ENCODE results near the gene ZBTB3.
"Not testable (repeated sequence)": the region's sequence is repeated elsewhere in the genome, so short reads cannot be mapped to it uniquely, and the experiment has no call there.

Gene ZBTB3

DNA sequence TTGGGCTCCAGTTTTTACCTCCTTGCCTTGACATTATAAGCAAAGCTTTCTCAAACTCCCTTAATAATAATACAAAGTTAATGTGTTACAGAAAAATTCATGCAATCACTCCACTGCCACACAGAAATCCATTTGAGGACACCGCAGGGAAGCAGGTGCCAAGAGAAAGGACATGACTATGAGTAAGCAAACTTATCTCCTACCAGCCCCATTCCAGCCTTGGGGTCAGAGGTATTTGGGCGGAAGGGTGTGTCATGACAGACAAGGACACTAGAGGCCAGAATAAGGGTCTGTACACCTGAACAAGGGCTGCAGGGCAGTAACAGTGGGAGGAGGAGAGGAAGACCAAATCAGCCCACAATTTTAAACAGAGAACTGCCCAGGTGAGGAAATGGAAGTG, 40.6 kb downstream of the ZBTB3 start:
- no peak for DNase-seq

DNA sequence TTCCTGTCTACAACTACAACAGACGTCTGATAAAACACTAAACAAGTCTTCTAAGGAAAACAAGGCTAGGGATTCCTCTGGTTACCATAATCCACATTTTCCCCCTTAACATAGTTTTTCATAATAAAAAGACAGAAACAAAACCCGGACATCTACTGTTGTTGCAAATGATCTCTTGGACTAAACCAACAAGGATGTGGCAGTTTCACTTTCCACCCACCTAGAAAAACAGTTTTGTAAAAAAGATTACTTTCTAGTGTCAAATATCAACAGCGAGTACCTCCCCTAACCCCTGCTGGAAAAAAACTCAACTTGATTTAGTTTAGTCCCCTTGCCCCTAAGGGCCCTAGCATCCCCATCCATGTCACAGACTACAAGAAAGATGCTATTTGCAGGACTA, 41.1 kb downstream of the ZBTB3 start:
- DNase-seq, result no peak

DNA sequence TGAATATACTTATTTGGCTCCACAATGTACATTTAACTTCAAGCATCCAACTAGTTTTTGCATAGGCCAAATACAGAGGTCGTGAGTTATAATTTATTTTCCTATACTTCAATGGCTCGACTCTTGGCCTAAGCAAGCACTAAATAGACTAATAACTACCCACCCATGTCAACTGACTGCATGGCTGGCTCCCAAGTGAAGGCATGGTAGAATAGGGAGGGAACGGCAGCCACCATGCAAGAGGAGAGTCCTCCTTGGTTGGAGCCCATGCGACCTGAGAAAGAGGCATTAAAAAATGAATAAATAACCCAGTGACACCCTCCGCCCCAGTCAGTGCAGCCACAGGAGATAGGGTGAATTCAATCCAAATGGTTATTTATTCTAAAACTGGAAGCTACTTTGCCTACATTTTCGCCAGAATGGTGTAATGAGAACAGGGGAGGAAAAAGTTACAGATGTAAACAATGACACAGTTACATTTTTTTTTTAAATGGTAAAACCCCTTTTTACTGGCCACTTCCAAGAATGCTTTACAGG, 41.6 kb downstream of the ZBTB3 start:
- no peak for DNase-seq

DNA sequence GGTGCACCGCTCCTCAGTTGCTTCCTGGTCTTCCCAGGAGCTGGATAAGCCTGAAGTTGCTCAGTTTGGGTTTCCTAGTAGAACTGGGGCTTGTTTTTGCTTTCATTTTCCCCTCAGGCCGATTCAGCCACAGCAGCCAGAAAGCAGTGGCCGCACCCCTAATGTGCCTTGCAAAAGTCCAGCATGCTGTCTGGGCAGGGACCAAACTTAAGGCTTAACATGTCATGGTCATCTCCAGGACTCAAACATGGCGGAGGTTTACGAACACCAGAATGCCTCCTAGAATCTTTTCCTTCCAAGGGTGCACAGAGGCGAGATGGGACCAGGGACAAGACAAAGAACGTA, 44.0 kb downstream of the ZBTB3 start:
- DNase-seq, result peak in 1 of 2 experiments; percentile 13

DNA sequence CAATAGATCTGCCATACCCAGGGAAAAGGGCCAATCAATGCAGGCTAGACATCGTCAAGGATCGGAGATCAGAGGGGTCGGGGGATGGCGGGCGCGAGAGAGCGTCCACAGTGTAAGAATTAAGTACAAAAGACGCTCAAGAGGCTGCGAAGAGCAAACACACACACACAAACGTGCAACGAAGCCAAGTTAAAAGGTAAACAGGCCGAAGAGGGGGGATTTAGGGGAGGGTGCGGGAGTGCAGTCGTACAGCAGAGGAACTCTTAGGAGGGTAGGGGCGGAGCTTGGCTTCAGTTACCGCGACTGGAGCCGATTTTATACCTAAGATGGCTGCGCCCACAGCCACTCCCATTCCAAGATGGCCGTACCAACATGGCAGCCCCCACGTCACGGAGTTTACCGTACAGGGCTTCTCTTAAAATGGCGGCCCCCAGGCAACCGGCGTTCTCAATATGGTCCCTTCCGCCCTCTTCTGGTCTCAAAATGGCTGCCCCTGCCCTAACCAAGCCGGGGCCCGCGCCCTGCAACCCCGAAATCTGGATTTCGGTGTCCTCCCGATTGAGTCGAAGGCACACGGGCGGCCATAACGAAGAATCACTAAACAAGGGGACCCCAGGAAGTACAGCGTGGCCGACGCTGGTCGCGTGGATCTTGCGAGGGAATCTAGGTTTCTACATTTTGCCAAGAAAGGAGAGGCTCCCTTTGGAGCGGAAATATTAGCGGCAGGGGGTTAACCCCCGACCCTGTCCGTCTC, 44.5 kb downstream of the ZBTB3 start:
- peak; percentile 93 to 97 for DNase-seq

DNA sequence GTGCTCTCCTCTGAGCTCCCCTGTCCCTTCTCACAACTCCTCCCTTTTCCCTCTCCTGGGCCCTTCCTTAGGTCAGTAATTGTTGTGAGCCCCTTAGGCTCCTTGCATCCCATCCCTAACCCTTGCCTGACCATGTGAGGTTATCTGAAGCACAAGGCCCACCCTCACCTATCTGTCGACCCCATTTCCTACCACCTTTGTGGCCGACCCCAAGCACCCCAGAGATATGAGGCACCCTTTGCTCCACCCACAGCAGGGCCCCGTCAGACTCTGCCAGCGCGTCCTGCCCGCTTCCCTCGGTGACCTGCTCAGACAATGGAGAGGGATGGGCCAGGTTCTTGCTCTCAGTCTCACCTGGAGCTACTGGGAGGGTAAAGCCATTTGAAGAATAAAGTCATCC, 45.2 kb downstream of the ZBTB3 start:
- DNase-seq, result no peak

DNA sequence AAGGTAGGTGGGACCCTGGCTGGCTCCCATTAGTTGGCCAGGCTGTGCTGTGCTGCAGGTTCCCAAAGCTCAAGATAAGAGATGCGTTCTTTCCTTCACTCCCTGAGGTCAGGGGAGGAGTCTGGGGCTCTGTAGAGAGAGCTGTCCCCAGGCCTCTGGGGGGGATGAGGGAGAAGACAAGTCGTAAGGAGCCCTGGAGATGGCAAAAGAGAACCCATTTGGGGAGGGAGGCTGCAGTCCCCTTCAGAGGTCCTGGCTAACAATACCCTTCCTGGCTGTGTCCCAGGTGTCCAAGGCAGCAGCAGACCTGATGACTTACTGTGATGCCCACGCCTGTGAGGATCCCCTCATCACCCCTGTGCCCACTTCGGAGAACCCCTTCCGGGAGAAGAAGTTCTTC, 45.6 kb downstream of the ZBTB3 start:
- DNase-seq, result no peak

DNA sequence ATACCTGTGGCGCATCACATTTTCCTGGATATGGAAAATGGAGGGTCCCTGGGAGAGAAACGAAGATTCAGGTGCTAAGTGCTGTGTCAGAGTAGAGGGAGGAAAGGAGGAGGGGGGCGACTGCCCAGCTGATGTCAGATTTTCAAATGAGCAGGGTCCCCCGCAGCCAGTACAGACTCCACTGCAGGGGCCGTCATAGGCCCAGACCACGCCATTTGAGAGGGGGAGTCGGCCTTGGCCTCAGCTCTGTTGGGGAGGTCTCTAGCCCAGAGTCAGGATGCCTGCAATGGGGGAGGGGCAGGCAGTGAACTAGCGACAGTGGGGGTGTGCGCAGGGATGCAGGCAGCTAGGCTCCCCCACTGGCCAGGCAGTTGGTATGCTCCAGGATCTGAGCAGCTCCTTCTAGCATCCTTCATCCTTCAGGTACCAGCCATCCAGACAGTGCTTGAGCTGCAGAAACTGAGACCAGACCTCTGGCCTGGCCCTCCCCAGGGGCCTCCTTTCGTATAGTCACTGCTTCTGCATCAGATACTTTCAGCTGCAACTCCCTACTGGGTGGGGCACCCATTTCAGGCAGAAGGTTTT, 46.6 kb downstream of the ZBTB3 start, which contains the start of the genes BSCL2 and GNG3:
Gene BSCL2 (minus strand): TSS at position 148 of the 585 bp plus-strand sequence. CDS start 229 bp downstream, outside the sequence.
Gene GNG3 (plus strand): TSS at position 400 of the 585 bp plus-strand sequence. CDS start 620 bp downstream, outside the sequence.
- DNase-seq, result no peak

DNA sequence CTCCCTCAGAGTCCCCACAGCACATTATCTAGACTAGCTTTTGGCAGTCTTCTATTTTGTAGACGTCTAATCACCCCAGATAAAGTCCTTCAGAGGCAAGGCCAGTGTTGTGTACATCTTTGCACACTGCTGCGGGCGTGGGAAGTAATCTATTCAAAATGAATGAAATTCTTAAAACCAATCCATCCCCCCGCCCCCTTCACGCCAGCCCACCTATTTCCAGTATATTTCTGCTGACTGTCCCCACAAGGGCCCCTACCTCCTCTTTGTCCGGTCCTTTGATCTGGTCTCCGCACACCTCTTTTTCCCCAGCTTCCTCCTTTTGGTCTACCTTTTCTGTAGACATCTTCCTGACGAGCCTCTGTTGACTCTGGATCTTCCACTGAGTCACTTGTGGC, 47.1 kb downstream of the ZBTB3 start:
- no peak for DNase-seq

DNA sequence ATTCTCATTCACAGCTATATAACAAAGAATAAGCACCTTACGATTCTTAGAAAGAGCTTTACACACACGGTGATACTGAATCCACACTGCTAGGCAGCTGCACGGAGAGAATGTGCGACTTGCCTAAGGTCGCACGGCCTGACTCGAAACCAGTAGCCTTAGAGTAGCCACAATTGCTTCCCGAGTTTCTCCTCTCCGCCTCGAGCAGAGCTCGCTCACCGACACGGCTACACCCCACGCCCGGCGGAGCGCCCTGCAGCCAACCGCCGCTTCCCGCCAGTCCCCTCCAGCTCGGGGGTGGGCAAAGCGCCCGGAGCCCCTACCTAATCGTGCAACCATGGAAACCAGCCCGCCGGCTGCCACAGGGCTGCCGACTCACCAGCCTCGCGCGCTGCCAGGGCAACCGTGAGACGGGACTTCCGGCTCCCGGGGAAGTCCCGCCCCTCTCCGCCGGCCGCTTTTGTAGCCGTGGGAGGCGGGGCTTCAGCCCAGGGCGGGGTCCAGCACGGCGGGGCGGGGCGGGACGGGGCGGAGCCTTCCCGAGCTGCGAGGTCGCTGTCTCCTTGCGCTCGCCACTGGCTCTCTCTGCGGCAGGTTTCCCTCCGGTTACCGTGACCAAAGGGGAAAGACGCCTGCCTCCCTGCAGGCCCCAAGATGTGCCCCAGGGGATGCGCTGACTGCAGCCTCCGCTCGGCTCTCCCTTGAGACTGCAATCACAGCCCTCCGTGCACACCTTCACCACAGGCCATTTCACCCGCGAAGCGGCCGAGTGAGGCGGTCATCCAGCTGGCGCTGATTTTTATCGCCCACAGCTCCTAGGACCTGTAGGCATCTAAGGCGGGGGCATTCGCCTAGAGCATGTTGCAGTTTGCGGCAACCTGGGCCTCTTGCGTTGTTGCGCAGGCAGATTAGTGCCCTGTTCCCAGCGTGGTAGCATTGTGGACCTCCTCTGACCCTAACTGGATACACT, 47.8 kb downstream of the ZBTB3 start:
- peak; percentile 89 to 95 for DNase-seq

DNA sequence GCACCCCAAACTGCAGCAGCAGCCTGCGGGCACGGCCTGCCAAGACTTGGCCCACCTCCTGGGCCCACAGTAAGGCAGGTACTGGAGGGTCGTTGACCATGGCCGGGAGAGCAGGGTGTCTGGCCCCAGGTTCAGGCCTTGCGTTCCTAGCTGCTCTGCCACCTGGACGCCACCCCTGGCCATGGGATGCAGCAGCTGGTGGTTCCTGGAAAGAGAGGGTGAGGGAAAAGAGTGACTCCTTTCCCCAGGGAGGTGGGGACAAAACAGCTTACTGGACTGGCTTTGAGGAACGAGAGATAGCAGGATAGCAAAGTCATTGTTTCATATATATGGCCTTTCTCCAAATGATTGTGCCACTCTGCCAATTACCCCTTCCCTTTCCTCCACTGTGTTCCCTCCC, 48.5 kb downstream of the ZBTB3 start:
- DNase-seq, result peak in 1 of 2 experiments; percentile 42

DNA sequence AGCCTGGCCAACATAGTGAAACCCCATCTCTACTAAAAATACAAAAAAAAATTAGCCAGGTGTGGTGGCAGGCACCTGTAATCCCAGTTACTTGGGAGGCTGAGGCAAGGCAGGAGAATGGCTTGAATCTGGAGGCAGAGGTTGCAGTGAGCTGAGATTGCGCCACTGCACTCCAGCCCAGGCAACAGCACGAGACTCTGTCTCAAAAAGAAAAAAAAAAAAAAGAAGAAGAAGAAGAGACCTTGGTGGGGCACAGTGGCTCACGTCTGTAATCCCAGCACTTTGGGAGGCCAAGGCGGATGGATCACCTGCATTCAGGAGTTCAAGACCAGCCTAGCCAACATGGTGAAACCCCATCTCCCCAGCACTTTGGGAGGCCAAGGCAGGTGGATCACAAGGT, 50.0 kb downstream of the ZBTB3 start:
- DNase-seq, result not testable (repeated sequence)

DNA sequence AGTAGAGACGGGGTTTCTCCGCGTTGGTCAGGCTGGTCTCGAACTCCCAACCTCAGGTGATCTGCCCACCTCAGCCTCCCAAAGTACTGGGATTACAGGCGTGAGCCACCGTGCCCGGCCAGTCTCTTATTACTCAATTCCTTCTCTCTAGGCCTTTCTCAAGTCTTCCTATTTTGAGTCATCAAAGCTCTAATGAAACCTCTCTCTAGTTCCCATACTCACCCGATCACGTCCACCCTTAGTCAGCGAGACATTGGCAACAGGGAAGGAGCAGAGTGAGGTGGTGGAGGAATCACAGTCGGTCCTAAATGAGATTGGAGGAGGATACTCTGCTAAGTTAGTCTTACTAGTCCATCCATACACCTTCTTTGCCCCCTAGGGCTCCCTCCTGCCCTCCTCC, 51.7 kb downstream of the ZBTB3 start:
- DNase-seq, result no peak

Measured in NCI-H524 (cell line).